Activated T-cell treated with anti-CD3 and anti-CD28 coated beads, Interleukin-2, amount 50 U/mL, for 4 hours (primary cell): Measurements from ENCODE around the gene CD52. TPM values are rescaled to one million over a fixed set of nuclear protein-coding genes. Genes with fewer than 3 reads are reported as not detected.
A peak's percentile ranks its signal among the peaks of the same experiment; 100 is the strongest.

Experiments
- ATAC-seq, 2 donors: fragments of 200-7000 bp; cut with Tn5 transposase; one replicate each; pipeline ENCODE4 v1.10.0; 2021
- DNase-seq: peaks from one replicate; pipeline ENCODE4 v3.0.0-alpha.2; 2020
- H3K27me3 Mint-ChIP-seq: one replicate; pipeline ENCODE4 v1.8.0; 2021; ENCODE audit warnings: low read depth, mixed read lengths
- H3K36me3 Mint-ChIP-seq: one replicate; pipeline ENCODE4 v1.8.0; 2022; ENCODE audit warnings: mixed read lengths; ENCODE audit not compliant: insufficient read depth
- H3K4me1 Mint-ChIP-seq: one replicate; pipeline ENCODE4 v1.8.0; 2021; ENCODE audit warnings: low read depth, mixed read lengths
- H3K4me3 Mint-ChIP-seq: one replicate; pipeline ENCODE4 v1.8.0; 2021; ENCODE audit warnings: mild to moderate bottlenecking, moderate library complexity, mixed read lengths
- H3K9me3 Mint-ChIP-seq: one replicate; pipeline ENCODE4 v1.8.0; 2021; ENCODE audit warnings: mixed read lengths
- total RNA-seq, 3 donors: library from RNA; stranded (reverse); gene quantifications; one replicate each; pipeline ENCODE4 v1.2.1, GENCODE V29; 2021

CD52 gene
- total RNA-seq, 3 donors from 2014 or later: 82.3 to 99.4 (median 93.8) TPM

DNA sequence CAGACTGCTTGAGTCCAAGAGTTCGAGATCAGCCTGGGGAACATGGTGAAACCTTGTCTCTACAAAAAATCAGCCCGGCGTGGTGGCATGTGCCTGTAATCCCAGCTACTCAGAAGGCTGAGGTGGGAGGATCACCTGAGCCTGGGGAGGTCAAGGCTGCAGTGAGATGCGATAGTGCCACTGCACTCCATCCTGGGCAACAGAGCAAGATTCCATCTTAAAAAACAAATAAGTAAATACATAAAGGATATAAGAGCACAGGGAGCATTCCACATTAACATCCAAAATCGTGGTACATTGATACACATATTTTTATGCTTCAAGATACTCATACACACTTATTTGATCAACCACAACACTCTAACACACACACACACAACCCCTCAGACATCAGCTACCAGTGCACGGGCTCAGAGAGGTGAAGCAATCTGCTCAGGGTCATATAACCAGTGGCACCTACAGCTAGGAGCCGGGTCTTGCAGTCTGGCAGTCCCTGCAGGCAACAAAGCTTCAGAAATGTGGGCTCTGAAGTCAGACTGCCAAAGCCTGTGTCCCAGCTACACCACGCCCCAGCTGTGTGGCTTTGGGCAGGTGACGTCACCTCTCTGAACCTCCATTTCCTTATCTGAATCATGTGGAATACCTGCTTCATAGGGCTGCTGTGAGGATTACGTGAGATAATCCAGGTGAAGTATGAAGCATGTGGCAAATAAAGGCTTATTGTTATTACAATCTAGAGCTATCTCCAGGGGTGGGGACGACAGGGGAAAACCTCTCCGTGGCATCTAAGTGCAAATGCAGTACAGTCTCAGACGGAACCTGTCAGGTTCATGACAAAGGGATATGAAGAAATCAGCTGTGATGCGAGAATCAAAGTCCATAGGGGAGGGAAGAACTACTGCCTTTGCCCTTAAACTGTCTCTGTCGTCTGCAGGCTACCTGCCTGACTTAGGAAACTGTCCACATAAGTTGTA lies 40.9 kb downstream of the CD52 start:
- ATAC-seq (peak; percentile 72 to 80), DNase-seq (peak; percentile 71)
- Mint-ChIP-seq H3K4me3 (peak overlapping the region; percentile 13), H3K27me3 (peaks cover 12% of the 10 kb centered on the region), H3K36me3 (no peaks in the 10 kb centered on the region), H3K9me3 (no peaks in the 10 kb centered on the region), H3K4me1 (peaks cover 41% of the 10 kb centered on the region)

DNA sequence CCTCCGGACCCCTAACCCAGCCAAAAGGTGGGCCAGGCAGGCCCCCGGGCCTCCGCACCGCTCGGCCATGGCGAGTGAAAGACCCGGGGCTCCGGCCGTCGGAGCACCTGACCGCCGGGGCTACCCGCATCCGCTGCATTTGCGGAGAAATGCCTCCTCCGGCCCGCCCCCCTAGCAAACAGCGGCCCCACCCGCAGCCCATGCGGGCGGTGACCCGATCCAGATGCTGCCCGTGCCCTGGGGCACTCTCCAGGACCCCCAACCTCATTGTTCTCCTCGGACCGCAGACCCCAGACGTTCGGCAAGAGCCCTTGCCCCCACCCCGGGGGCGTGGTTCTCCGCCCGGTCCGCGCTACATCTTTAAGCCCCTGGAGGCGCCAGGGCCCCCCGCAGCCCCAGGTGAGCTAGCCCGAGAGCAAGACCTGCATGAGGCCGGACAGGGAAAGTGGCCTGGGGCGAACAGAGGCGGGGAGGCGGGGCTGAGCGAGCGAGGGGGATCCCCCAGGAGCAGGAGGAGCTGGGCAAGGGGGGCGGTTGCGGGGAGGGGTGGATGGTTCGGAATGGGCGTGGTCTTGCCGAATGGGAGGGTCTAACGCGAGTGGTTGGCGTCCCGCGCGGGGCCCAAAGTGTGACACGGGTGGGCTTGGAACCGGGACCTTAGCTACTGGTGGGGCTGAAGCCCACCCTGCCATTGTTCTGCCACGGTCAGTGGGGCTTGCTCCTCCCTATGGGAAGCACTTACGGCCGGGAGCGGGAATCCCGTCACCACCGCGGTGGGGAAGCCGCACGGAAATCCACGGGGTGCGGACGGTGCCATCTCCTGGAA lies 42.4 kb downstream of the CD52 start:
- H3K4me1 Mint-ChIP-seq: peaks cover 54% of the 10 kb centered on the region

DNA sequence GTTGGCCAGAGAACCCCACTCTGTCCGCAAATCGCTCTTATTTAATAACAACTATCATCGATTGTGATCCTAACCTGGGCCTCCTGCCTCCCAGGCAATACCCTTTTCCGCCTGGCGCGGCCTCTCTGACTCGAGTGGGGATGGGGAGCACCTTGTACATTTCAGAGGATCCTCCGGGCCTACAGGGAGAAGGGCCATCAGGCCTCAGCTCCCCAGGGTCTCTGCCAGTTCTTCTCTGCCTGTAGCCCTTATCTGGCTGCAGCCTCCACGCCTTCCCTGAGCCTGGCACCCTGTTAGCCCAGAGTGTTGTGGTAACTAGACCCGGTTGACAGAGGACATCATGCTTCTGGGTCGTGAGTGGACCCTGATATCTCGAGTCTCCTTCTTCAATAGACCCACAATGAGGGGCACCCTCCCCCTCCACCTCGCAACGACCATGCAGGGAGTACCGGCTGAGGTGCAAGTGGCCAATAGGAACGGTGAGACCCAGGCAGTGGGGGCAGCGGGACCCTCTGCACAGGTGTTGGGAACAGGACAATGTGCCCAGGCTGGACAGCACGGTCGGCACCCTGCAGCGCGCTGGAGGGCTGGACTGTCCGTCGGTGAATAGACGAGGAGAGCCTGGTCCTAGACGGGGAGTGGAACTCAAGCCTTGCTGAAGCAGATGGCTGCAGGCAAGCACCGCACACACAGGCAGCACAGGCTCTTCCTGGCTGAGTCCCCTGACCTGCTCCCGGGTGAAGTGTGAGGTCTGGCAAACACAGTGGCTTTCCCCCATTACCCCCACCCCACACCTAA lies 43.2 kb downstream of the CD52 start:
- no peak for DNase-seq
- no peaks in the 10 kb centered on the region for H3K9me3 Mint-ChIP-seq
- no peak for ATAC-seq
- H3K36me3 Mint-ChIP-seq: no peaks in the 10 kb centered on the region
- peaks cover 51% of the 10 kb centered on the region for H3K4me1 Mint-ChIP-seq
- H3K27me3 Mint-ChIP-seq: peaks cover 12% of the 10 kb centered on the region
- peak overlapping the region; percentile 63 for H3K4me3 Mint-ChIP-seq

More for the DNA sequence above, 42.4 kb downstream of the CD52 start:
- Mint-ChIP-seq H3K9me3 (no peaks in the 10 kb centered on the region), H3K4me3 (peak overlapping the region; percentile 63), H3K36me3 (no peaks in the 10 kb centered on the region), H3K27me3 (peaks cover 12% of the 10 kb centered on the region)
- DNase-seq (peak; percentile 52), ATAC-seq (peak; percentile 31 to 42)

DNA sequence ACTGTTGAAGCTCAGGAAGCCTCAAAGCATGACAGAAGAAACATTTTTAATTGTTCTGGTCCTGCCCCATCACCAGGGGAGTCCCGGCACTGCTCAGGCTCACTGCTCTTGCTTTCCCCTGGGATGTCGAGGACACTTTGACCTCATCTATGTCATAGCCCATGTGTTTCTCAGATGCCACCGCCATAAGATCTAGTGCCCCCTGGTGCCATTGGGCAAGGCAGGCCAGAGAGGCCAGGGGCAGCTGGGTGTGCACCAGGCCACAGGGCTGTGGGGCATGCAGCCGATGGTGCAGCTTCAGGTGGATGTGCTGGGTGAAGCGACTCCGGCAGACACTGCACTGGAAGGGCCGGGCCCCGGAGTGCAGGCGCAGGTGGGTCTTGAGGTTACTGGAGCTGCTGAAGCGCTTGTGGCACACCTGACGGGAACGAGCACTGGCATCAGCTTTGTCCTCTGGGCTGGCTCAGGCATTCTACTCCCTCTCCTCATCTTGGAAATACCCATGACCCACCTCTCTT lies 43.9 kb downstream of the CD52 start:
- Mint-ChIP-seq H3K27me3 (peaks cover 12% of the 10 kb centered on the region), H3K9me3 (no peaks in the 10 kb centered on the region), H3K36me3 (no peaks in the 10 kb centered on the region), H3K4me1 (peaks cover 51% of the 10 kb centered on the region), H3K4me3 (no peak overlapping the region)
- no peak for DNase-seq
- ATAC-seq: no peak

DNA sequence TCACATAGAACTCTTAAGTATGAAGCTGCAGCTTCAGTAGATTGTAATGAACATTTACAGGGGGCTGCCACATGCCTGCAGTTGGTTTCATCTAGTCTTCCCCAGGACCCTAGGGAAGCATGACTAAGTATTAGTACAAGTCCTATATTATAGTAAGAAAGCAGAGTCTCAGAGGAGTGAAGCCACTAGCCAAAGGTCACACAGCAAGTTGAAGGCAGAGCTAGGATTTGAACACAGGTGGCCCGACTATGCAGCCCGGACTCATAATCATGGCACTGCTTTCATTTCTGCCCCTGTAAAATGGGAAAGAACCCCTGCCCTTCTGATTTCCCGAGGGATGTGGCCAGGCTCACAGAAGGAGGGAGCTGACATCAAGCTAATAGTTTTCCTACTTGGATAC lies 44.6 kb downstream of the CD52 start:
- DNase-seq (no peak), ATAC-seq (no peak)
- no peak overlapping the region for H3K4me3 Mint-ChIP-seq
- H3K4me1 Mint-ChIP-seq: peaks cover 51% of the 10 kb centered on the region
- H3K9me3 Mint-ChIP-seq: no peaks in the 10 kb centered on the region
- peaks cover 12% of the 10 kb centered on the region for H3K27me3 Mint-ChIP-seq
- H3K36me3 Mint-ChIP-seq: no peaks in the 10 kb centered on the region

DNA sequence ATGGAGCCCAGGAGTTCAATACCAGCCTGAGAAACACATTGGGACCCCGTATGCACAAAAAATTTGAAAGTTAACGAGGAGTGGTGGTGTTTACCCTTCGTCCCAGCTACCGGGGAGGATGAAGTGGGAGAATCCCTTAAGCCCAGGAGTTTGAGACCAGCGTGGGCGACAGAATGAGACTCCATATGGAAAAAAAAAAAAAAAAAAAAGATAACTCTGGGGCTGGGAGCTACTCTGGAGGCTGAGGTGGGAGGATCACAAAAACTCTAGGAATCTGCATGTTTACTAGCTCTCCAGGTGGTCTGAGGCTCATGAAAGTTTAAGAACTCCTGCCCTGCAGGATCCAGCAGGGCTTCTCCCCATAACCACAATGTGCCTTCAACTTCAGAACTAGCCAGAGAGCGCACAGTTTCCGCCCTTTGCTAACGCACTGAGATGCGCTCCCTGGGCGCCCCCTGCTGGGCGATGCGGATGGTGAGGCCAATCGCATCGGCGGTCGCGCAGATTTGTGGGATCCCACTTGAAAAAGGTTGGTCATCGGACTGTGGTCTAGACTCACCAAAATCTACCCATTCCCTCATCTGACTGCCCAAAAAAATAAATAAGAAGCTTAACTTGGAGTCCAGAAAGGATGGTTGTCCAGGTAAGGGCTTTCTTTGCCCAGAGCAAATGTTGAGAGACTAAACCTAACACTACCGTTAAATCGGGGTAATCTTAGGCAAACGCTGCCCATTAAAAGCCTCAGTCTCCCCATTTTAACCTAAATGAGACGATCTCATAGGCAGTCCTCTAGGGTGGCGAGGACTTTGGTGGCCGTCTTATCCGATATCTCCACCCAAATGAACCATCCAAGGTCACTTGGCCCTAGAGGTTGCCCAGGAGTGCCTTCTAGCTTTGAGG lies 46.0 kb downstream of the CD52 start:
- peaks cover 52% of the 10 kb centered on the region for H3K4me1 Mint-ChIP-seq
- DNase-seq: peak; percentile 85
- ATAC-seq: peak; percentile 77 to 80
- no peaks in the 10 kb centered on the region for H3K36me3 Mint-ChIP-seq
- H3K27me3 Mint-ChIP-seq: peaks cover 12% of the 10 kb centered on the region
- H3K9me3 Mint-ChIP-seq: no peaks in the 10 kb centered on the region
- H3K4me3 Mint-ChIP-seq: no peak overlapping the region

DNA sequence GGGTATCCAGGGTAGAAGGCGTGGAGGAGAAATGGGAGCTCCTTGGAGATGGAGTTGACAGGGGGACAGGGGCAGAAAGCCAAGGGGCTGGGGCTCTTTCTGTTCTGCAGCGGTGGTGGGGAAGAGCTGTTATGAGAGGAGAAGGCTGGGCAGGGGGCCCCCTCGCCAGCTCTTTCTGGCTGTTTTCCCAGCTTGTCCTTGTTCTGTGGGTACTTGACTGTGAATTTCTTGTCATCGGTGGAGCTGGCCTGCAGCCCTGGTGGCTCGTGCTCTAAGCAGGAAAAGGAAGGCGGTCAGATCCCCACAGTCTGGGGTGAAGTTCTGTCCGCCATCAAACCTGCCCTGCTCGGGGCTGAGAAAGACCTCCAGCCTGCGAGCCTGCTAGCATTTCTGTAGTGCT lies 47.2 kb downstream of the CD52 start:
- Mint-ChIP-seq H3K4me1 (peaks cover 49% of the 10 kb centered on the region), H3K36me3 (no peaks in the 10 kb centered on the region), H3K9me3 (no peaks in the 10 kb centered on the region), H3K27me3 (peaks cover 12% of the 10 kb centered on the region), H3K4me3 (no peak overlapping the region)
- ATAC-seq (no peak), DNase-seq (no peak)

DNA sequence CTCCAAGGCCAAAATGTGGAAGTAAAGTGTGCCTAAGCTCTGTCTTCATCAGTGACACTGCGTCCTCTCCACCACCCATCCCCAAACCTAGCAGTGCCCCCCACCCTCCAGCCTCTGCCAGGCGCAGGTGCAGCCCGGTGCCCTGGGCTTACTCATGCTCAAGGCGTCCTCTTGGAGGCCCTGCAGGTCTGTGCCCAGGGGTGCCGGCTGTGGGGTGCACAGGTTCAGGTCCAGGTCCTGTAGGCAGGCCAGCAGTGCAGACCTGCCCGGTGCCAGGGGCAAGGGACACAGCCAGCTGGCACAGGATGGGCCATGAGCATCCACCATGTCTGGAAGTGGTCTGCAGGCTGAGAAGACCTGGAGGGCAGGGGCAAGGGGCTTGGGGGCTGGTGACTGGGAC lies 49.7 kb downstream of the CD52 start:
- no peak for DNase-seq
- H3K9me3 Mint-ChIP-seq: no peaks in the 10 kb centered on the region
- no peak for ATAC-seq
- peak overlapping the region; percentile 26 for H3K4me3 Mint-ChIP-seq
- H3K4me1 Mint-ChIP-seq: peaks cover 57% of the 10 kb centered on the region
- no peaks in the 10 kb centered on the region for H3K36me3 Mint-ChIP-seq
- peaks cover 2% of the 10 kb centered on the region for H3K27me3 Mint-ChIP-seq

DNA sequence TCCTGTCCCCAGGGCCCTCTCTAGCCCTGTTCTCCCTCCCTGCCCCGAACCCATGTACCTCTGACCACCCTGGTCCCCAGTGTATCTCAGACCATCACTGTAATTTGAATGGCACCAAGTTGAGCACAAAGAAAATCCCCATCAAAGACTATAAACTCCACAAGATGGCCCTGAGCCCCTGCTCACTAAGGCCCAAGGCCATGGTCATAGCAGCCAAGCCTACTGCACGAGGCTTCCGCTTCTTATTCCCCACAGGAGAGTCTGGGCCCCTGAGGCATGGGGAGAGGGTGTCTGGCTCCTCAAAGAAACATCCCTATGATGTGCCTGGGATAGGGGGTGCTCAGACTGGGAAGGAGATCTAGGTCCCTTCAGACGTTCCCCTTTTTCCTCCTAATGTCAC lies 50.2 kb downstream of the CD52 start:
- no peaks in the 10 kb centered on the region for H3K9me3 Mint-ChIP-seq
- ATAC-seq (no peak), DNase-seq (no peak)
- H3K4me3 Mint-ChIP-seq: peak overlapping the region; percentile 26
- no peaks in the 10 kb centered on the region for H3K36me3 Mint-ChIP-seq
- peaks cover 2% of the 10 kb centered on the region for H3K27me3 Mint-ChIP-seq
- peaks cover 59% of the 10 kb centered on the region for H3K4me1 Mint-ChIP-seq

DNA sequence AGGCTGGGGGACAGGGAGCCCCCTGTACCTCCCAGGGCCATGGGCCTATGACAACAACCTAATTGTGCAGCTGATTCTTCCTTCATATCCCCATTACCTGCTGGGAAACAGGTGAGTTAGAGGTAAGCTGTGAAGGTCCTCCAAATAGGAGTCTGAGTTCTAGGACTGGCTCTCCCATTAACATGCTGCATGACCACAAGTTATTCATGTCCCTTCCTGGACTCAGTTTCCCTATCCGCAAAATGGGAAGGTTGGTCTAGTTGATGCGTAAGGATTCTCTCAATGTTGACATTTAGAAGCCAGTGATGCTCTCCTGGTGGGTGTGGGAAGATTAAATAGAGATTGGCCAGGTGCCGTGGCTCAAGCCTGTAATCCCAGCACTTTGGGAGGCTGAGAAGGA lies 50.7 kb downstream of the CD52 start:
- H3K36me3 Mint-ChIP-seq: no peaks in the 10 kb centered on the region
- no peak overlapping the region for H3K4me3 Mint-ChIP-seq
- no peaks in the 10 kb centered on the region for H3K9me3 Mint-ChIP-seq
- peaks cover 2% of the 10 kb centered on the region for H3K27me3 Mint-ChIP-seq
- peaks cover 60% of the 10 kb centered on the region for H3K4me1 Mint-ChIP-seq
- DNase-seq (no peak), ATAC-seq (no peak)
